ENCODE results near the gene GXYLT2. TPM values are rescaled to one million over a fixed set of nuclear protein-coding genes. Genes with fewer than 3 reads are reported as not detected.

Gene GXYLT2
- total RNA-seq, 4 donors from 2014 or later: 16.2 to 23.6 (median 19.6) TPM

DNA sequence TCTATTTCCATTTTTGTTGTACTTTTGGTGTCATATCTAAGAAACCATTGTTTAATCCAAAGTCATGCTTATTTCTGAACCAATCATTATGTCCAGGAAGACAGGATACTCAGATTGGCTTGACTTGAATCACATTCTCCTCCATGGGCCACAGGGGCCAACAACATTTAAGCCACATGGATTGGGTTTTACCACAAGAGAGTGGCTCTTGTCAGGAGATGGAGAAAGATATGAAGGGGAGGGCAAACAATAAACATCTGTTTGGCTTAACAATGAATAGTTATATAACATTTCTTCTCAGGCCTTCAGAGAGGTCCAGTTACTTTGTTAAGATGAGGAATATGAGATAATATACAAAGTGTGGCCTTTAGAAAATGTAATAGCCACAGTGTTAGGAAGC, 44.6 kb downstream of the GXYLT2 start:
- Histone ChIP-seq H3K9me3 (no peaks in the 10 kb centered on the region), H3K27me3 (no peaks in the 10 kb centered on the region), H3K36me3 (no peaks in the 10 kb centered on the region), H3K4me1 (no peaks in the 10 kb centered on the region), H3K4me3 (replicated peaks in 1 of 3) (no peak overlapping the region), H3K27ac (no peak overlapping the region)
- intact Hi-C loops (cut with DNase I): no loop called here
- no peak for DNase-seq
- TF ChIP-seq, protein P1, sequence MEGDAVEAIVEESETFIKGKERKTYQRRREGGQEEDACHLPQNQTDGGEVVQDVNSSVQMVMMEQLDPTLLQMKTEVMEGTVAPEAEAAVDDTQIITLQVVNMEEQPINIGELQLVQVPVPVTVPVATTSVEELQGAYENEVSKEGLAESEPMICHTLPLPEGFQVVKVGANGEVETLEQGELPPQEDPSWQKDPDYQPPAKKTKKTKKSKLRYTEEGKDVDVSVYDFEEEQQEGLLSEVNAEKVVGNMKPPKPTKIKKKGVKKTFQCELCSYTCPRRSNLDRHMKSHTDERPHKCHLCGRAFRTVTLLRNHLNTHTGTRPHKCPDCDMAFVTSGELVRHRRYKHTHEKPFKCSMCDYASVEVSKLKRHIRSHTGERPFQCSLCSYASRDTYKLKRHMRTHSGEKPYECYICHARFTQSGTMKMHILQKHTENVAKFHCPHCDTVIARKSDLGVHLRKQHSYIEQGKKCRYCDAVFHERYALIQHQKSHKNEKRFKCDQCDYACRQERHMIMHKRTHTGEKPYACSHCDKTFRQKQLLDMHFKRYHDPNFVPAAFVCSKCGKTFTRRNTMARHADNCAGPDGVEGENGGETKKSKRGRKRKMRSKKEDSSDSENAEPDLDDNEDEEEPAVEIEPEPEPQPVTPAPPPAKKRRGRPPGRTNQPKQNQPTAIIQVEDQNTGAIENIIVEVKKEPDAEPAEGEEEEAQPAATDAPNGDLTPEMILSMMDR (IDR thresholded peaks at IDR 0.05): no peak
- no peak for TF ChIP-seq POLR2A (IDR thresholded peaks at IDR 0.05)

DNA sequence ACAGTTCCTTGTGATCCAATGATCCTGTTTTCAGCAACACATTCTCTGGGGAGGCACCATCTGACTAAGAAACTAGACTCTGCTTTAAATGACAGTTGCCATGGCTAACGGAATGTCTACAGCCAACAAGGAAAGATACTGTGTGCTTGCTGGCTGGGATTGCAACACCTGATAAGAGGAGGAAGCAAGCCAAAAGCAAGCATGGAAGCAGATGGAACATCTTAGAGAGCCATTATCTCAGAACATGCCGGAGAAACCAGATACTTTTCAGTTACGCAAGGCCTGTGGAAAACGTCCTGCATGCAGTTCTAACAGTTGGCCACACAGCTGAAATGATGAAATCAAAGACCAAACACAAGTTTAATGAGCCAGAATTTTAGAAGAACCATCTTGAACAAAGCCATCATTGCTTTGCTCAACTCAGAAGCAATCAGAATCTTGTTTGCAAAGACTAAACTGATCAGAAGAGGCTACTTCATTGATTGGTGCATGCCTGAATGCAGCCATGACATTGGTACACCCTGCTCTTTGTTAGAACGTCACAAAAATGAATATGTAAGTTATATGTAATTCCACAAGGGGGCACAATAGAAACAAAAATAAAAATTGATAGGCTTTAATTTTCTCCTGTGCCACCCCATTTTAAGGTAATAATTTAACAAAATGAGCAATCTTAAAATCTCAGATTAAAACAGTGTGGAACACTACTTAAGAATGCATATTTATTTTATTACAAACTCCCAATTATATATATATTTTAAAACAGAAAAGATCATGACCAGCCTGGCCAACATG, 50.8 kb downstream of the GXYLT2 start:
- Histone ChIP-seq H3K9me3 (no peaks in the 10 kb centered on the region), H3K4me1 (peaks cover 0 to 7% of the 10 kb centered on the region in 2 donors), H3K4me3 (replicated peaks in 1 of 3) (no peak overlapping the region), H3K27ac (no peak overlapping the region), H3K27me3 (no peaks in the 10 kb centered on the region), H3K36me3 (no peaks in the 10 kb centered on the region)
- intact Hi-C loops (cut with DNase I): loop anchor here (5.0 kb wide), 1 partner anchor 119 kb away; no protein-coding TSS in a partner anchor
- DNase-seq: peak in 1 of 2 donors; percentile 32
- 31 to 43% methylated on average over 5 of the region's 5 CpGs for WGBS, 2 donors
- TF ChIP-seq, protein P1 (IDR thresholded peaks at IDR 0.05): peak; percentile 47 to 93 (median 54)
- TF ChIP-seq POLR2A (IDR thresholded peaks at IDR 0.05): no peak

DNA sequence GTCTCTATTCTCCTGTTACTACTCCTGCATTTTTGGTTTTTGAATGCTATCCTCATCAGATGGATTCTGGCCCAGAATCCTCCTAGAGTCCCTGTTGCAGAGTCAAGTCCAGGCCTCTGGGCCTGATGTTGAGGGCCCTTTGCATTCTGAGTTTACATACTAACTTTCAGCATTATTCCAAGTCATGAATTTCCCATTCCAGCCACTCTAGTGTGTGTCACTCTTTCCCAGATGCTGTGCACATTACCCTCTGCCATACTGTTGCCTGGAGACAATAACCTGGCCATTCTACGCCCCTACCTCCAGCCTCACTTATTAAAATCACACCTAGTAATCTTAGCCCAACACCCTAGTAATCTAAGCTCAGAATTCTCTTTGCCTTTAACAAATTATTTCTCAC, 53.4 kb downstream of the GXYLT2 start:
- H3K9me3 ChIP-seq: no peaks in the 10 kb centered on the region
- peaks cover 0 to 7% of the 10 kb centered on the region in 2 donors for H3K4me1 ChIP-seq
- DNase-seq: no peak
- H3K27ac ChIP-seq: no peak overlapping the region
- no peaks in the 10 kb centered on the region for H3K36me3 ChIP-seq
- no peaks in the 10 kb centered on the region for H3K27me3 ChIP-seq
- 96 to 100% methylated on average over 1 of the region's 1 CpG for WGBS, 2 donors
- H3K4me3 ChIP-seq (replicated peaks in 1 of 3): no peak overlapping the region
- intact Hi-C loops (cut with DNase I): loop anchor here (10.0 kb wide), 1 partner anchor 54 kb away; the partner anchor contains the start of gene PPP4R2
- TF ChIP-seq, protein P1 (IDR thresholded peaks at IDR 0.05): no peak

DNA sequence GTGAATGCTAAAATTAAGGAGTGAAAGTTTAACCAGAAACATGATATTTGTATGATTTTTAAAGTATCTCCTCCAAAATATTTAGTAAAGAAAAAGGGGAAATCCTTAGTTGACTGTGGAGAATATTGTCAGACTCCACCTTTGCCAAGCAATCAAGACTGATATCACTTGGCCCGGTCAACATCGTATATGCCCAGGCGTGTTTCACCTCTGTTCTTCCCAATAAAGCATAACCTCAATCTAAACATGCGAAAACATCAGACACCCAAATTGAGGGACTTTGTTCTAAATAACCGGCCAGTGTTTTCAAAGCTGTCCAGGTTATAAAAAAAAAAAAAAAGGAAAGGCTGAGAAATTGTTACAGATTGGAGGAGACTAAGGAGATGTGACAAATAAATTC, 54.6 kb downstream of the GXYLT2 start:
- WGBS, 2 donors: 95 to 96% methylated on average over 5 of the region's 5 CpGs
- intact Hi-C loops (cut with DNase I): loop anchor here (10.0 kb wide), 1 partner anchor 52 kb away; the partner anchor contains the start of gene PPP4R2

More for the DNA sequence above, 54.6 kb downstream of the GXYLT2 start:
- no peak for TF ChIP-seq POLR2A (IDR thresholded peaks at IDR 0.05)
- TF ChIP-seq, protein P1 (IDR thresholded peaks at IDR 0.05): no peak
- no peak for DNase-seq
- Histone ChIP-seq H3K4me3 (replicated peaks in 1 of 3) (no peak overlapping the region), H3K4me1 (peaks cover 0 to 7% of the 10 kb centered on the region in 2 donors), H3K36me3 (no peaks in the 10 kb centered on the region), H3K27ac (no peak overlapping the region), H3K27me3 (no peaks in the 10 kb centered on the region), H3K9me3 (no peaks in the 10 kb centered on the region)

Measured in thyroid gland (tissue), 4 donors.